Skeletal muscle tissue (tissue), 4 donors: ENCODE measurements around the gene TRPM8. TPM values are rescaled to one million over a fixed set of nuclear protein-coding genes. Genes with fewer than 3 reads are reported as not detected.
"Not testable (repeated sequence)": the region's sequence is repeated elsewhere in the genome, so short reads cannot be mapped to it uniquely, and the experiment has no call there.

Source experiments
- H3K27ac ChIP-seq: one replicate; pipeline ENCODE4 v1.7.0; 2013; ENCODE audit warnings: mild to moderate bottlenecking, low read depth, low read length, inconsistent platforms
- H3K27me3 ChIP-seq, 3 donors: one replicate each; pipeline ENCODE4 v1.7.0; 2013; ENCODE audit warnings: low read length in 3 of 3; ENCODE audit not compliant: control insufficient read depth in 3 of 3, insufficient read depth in 3 of 3
- H3K36me3 ChIP-seq, 3 donors: one replicate each; pipeline ENCODE4 v1.7.0; 2013; ENCODE audit warnings: low read length in 3 of 3; ENCODE audit not compliant: control insufficient read depth in 3 of 3, insufficient read depth in 3 of 3
- H3K4me1 ChIP-seq, 3 donors: one replicate each; pipeline ENCODE4 v1.7.0; 2013; ENCODE audit warnings: low read length in 3 of 3, mild to moderate bottlenecking in 3 of 3; ENCODE audit not compliant: control insufficient read depth in 3 of 3, insufficient read depth in 3 of 3
- H3K4me3 ChIP-seq, 3 donors: one replicate each; pipeline ENCODE4 v1.7.0; 2013; ENCODE audit warnings: low read length in 3 of 3
- H3K9ac ChIP-seq, 3 donors: one replicate each; pipeline ENCODE4 v1.7.0; 2013; ENCODE audit warnings: low read length in 3 of 3, mild to moderate bottlenecking in 3 of 3, moderate library complexity in 2 of 3, low read depth in 1 of 3
- H3K9me3 ChIP-seq, 3 donors: one replicate each; pipeline ENCODE4 v1.7.0; 2013; ENCODE audit warnings: low read length in 3 of 3; ENCODE audit not compliant: control insufficient read depth in 3 of 3
- total RNA-seq: library from RNA; depleted of rRNA; stranded (reverse); fragments of >200 nt; gene quantifications from one replicate; pipeline ENCODE4 v1.2.3, GENCODE V29; 2014
- donor health status: Osteomylitis.

Gene TRPM8
- total RNA-seq, 1 donor from 2014 or later: not detected

DNA sequence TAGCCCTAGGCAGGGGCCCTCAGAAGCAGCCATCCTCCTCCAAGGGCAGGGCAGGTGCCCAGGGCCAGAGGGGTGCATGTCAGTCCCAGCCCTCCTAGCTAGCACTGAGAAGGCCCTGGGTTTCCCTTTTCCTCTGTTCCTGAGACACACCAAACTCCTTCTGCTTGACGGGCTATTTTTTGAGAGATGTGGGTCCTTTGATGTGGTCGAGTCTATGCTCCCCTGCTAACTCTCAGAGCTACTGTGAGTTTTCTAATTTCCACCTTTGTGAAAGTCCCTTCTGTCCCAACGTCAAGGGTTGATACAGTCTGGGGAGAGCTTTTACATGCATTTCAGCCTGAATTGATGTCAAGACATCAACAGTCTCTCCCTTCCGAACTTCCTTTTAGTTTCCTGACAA lies 51.4 kb downstream of the TRPM8 start:
- H3K36me3 ChIP-seq: no peaks in the 10 kb centered on the region
- H3K27ac ChIP-seq: no peak overlapping the region
- peaks cover 0 to 3% (median 0%) of the 10 kb centered on the region in 3 donors for H3K27me3 ChIP-seq
- peaks cover 0 to 2% (median 0%) of the 10 kb centered on the region in 3 donors for H3K9me3 ChIP-seq
- peaks cover 0 to 4% (median 4%) of the 10 kb centered on the region in 3 donors for H3K4me1 ChIP-seq
- no peak overlapping the region for H3K9ac ChIP-seq
- H3K4me3 ChIP-seq: no peak overlapping the region

DNA sequence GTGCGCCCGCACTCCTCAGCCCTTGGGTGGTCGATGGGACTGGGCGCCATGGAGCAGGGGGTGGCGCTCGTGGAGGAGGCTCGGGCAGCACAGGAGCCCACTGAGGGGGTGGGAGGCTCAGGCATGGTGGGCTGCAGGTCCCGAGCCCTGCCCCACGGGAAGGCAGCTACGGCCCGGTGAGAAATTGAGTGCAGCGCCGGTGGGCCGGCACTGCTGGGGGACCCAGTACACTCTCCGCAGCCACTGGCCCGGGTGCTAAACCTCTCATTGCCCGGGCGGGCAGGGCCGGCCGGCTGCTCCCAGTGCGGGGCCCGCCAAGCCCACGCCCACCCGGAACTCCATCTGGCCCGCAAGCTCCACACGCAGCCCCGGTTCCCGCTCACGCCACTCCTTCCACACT lies 55.3 kb downstream of the TRPM8 start:
- not testable (repeated sequence) for H3K9ac ChIP-seq, H3K9me3 ChIP-seq, H3K27ac ChIP-seq, H3K27me3 ChIP-seq, H3K4me3 ChIP-seq, H3K36me3 ChIP-seq
- peaks cover 7 to 14% (median 10%) of the 10 kb centered on the region in 3 donors for H3K4me1 ChIP-seq

DNA sequence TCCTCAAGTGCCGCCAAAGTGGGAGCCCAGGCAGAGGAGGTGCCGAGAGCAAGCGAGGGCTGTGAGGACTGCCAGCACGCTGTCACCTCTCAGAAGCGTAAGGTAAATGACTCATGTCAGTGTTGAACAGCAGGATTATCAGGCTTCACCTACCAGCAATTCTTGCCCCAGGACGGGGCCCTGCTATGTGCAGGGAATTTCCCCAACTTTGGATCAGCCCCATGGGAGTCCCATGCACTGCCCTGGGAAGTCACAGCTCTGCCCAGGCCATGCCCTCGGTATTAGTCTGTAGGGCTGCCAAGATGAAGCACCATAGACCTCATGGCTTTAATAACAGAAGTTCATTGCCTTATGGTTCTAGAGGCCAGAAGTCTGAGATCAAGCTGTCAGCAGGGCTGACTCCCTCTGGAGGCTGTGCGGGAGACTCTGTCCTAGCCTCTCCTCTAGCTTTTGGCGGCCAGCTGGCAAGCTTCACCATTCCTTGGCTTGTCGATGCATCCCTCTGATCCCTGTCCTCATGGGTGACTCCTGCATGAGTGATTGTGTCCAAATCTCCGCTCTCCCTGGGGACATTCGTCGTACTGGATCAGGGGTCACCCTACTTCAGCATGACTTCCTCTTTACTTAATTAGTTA lies 55.9 kb downstream of the TRPM8 start:
- H3K4me1 ChIP-seq: peaks cover 7 to 14% (median 10%) of the 10 kb centered on the region in 3 donors
- H3K9me3 ChIP-seq: peaks cover 0 to 2% (median 0%) of the 10 kb centered on the region in 3 donors
- H3K36me3 ChIP-seq: no peaks in the 10 kb centered on the region
- H3K27me3 ChIP-seq: peaks cover 0 to 3% (median 0%) of the 10 kb centered on the region in 3 donors
- no peak overlapping the region for H3K4me3 ChIP-seq
- no peak overlapping the region for H3K9ac ChIP-seq
- no peak overlapping the region for H3K27ac ChIP-seq

DNA sequence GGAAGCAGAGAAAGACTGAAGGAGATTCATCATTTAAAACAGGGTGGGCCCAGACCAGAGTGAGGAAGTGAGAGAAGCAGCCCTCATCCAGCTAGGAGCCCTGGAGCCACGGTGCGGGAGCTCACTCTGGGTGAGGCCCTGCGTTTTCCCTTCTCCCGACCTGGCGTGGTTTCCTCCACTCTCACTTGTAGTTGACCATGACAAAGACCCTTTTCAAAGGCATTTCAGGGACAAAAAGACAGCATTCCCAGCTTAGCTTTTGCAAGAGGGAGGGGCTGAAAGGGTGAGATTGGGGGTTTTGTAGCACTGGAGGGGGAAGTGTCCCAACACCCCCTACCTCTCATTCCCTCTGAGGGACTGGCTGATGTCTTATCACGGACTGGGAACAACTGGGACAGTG lies 56.6 kb downstream of the TRPM8 start:
- peaks cover 7 to 14% (median 10%) of the 10 kb centered on the region in 3 donors for H3K4me1 ChIP-seq
- peak overlapping the region; percentile 19 for H3K27ac ChIP-seq
- peaks cover 0 to 2% (median 0%) of the 10 kb centered on the region in 3 donors for H3K9me3 ChIP-seq
- H3K9ac ChIP-seq: no peak overlapping the region
- peaks cover 0 to 3% (median 0%) of the 10 kb centered on the region in 3 donors for H3K27me3 ChIP-seq
- H3K36me3 ChIP-seq: no peaks in the 10 kb centered on the region
- no peak overlapping the region for H3K4me3 ChIP-seq

DNA sequence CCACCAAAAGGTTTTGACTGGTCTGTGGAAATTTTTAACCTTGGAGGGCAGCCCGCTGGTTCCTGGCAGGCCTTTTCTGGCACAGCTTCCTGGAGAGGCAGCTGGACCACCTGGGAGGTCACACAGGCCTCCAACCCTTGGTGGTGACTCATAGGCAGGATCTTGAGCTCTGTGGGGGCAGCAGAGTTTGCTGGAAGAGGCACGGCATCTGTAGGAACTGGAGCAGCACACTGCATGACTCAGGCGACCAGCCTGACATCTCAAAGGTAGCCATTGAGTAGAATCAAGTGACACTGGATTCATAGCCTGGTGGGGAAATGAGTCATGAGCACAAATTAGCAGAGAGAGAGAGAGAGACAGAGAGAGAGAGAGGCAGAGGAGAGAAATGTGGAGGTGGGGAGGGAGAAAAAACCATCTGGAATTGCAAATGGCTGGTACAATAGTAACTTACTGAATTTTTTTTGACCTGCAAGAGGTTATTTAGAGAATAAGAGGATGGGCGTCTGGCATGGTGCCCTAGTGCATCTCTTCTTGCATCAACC lies 57.4 kb downstream of the TRPM8 start:
- peaks cover 7 to 14% (median 10%) of the 10 kb centered on the region in 3 donors for H3K4me1 ChIP-seq
- peaks cover 0 to 3% (median 0%) of the 10 kb centered on the region in 3 donors for H3K27me3 ChIP-seq
- H3K9ac ChIP-seq: no peak overlapping the region
- H3K36me3 ChIP-seq: no peaks in the 10 kb centered on the region
- H3K4me3 ChIP-seq: no peak overlapping the region
- H3K9me3 ChIP-seq: peaks cover 0 to 2% (median 0%) of the 10 kb centered on the region in 3 donors
- H3K27ac ChIP-seq: peak overlapping the region; percentile 19

DNA sequence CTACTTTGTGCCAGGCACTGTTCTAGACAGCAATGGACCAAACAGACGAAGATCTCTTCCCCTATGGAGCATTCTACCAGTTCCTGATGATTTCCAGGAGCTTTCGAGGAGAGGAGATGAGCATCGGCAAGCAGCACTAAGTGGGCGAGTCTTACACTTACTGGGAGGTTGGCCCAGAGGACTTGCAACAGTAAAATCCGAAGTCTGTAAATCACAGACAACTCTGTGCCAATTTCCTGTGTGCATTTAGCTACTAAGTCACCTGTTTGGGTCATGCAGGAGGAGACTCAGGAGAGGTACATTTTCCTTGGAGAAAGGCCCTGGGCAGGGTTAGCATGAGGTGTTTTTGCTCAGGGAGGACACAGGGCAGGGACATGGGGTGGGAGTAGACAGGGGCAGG lies 58.9 kb downstream of the TRPM8 start:
- no peaks in the 10 kb centered on the region for H3K27me3 ChIP-seq
- no peak overlapping the region for H3K27ac ChIP-seq
- peaks cover 0 to 2% (median 0%) of the 10 kb centered on the region in 3 donors for H3K9me3 ChIP-seq
- no peak overlapping the region for H3K9ac ChIP-seq
- peaks cover 7 to 14% (median 10%) of the 10 kb centered on the region in 3 donors for H3K4me1 ChIP-seq
- H3K36me3 ChIP-seq: no peaks in the 10 kb centered on the region
- H3K4me3 ChIP-seq: no peak overlapping the region

DNA sequence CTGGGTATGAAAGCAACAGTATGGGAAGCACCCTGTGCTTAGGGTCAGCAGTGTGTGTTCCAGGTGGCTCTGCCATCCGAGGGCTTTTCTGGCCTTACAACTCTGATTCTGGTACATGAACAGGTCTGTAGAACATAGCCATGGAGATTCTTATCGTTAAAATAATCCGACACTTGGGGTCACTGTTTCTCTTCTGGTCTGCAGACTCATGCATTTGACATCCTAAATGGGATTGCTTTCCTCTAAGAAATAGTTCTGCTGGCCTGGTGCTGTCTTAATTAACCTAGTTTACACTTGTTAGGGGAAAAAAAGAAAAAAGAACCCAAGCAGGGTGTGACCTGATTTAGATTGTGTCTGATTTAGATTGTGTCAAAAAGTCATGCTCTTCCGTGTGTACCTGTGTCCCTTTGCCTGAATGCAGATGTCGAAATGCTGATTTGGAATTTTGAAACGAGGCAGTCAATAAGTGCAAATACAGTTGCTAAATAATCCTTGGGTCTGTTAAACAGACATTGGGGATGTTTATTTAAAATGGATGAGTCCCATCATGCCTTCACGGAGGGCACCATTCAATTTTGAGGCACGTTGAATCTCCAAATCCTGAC lies 59.6 kb downstream of the TRPM8 start:
- no peak overlapping the region for H3K27ac ChIP-seq
- H3K9me3 ChIP-seq: no peaks in the 10 kb centered on the region
- no peak overlapping the region for H3K4me3 ChIP-seq
- H3K4me1 ChIP-seq: peaks cover 7 to 14% (median 10%) of the 10 kb centered on the region in 3 donors
- no peak overlapping the region for H3K9ac ChIP-seq
- no peaks in the 10 kb centered on the region for H3K27me3 ChIP-seq
- H3K36me3 ChIP-seq: no peaks in the 10 kb centered on the region

DNA sequence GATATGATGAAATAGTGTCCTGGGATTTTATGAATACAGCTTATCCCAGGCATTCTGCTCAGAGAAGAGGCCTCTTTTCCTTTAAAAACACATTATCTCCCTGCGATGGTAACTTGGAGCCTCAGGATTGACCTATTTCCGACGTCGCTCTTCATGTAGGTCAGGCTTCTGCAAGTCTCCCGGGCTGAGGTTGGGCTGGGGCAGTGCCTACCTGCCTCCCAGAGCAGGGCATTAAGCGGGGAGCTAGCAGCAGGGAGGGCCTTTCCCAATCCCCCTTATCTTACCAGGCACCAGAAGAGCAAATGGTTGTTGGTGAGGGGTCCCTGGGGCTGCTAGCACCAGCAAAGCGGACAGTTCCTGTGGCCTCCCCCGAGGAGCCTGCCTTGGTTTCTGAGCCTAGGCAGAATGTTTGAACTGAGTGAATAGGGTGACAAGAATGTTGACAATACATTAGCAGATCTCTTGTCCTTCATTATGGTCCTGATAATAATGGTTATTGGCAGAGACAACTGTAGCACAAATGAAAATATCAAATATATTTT lies 60.2 kb downstream of the TRPM8 start:
- Histone ChIP-seq H3K4me3 (no peak overlapping the region), H3K27ac (no peak overlapping the region), H3K27me3 (no peaks in the 10 kb centered on the region), H3K9me3 (no peaks in the 10 kb centered on the region), H3K4me1 (peaks cover 7 to 14% (median 10%) of the 10 kb centered on the region in 3 donors), H3K9ac (no peak overlapping the region), H3K36me3 (no peaks in the 10 kb centered on the region)

DNA sequence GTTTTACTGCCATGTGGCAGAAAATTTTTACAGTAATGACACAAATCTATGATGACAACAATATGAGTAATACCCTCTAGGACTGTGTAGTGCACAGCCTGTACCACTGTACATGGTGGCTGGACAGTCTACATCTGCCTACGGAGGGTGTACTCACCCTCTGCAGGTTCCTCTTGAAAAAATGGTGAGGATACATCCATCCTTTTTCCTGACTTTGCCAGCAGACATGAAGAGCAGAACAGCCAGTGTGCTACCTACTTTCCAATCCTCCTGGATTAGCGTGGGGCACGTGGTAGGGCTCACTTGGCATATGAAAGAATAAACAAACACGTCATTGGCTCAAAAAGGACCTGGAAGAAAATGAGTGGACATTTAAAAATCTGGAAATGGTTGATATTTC lies 62.6 kb downstream of the TRPM8 start:
- H3K27me3 ChIP-seq: peaks cover 0 to 4% (median 0%) of the 10 kb centered on the region in 3 donors
- H3K4me1 ChIP-seq: peaks cover 4 to 6% (median 5%) of the 10 kb centered on the region in 3 donors
- no peaks in the 10 kb centered on the region for H3K9me3 ChIP-seq
- no peak overlapping the region for H3K27ac ChIP-seq
- H3K9ac ChIP-seq: no peak overlapping the region
- no peaks in the 10 kb centered on the region for H3K36me3 ChIP-seq
- H3K4me3 ChIP-seq: no peak overlapping the region
